Limb (tissue), 2 donors: ENCODE results near the gene EPB41.
A peak's percentile ranks its signal among the peaks of the same experiment; 100 is the strongest.
"Not testable (repeated sequence)": the region's sequence is repeated elsewhere in the genome, so short reads cannot be mapped to it uniquely, and the experiment has no call there.

Experiments used
- DNase-seq, 2 donors: peaks; one replicate each; pipeline ENCODE4 v3.0.0-alpha.2; 2016; ENCODE audit errors: extremely low spot score in 2 of 2

EPB41 gene

DNA sequence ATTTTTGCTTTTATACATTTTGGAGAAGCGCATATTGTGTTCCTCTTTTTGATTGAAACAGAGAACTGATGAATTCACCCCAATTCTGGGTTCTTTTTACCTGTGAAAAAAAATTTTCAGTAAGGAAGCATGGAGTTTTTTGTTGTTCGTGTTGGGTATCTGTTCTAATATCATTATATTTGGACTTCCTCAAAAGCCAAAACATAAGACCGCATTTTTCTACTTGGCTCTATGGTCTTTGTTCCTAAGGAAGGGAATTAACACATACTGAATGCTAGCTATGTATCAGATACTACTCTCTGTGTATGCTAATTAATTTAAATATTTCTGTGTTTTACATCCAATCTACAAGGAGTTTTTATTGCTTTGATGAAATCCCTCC lies 12.9 kb downstream of the EPB41 start:
- no peak for DNase-seq

DNA sequence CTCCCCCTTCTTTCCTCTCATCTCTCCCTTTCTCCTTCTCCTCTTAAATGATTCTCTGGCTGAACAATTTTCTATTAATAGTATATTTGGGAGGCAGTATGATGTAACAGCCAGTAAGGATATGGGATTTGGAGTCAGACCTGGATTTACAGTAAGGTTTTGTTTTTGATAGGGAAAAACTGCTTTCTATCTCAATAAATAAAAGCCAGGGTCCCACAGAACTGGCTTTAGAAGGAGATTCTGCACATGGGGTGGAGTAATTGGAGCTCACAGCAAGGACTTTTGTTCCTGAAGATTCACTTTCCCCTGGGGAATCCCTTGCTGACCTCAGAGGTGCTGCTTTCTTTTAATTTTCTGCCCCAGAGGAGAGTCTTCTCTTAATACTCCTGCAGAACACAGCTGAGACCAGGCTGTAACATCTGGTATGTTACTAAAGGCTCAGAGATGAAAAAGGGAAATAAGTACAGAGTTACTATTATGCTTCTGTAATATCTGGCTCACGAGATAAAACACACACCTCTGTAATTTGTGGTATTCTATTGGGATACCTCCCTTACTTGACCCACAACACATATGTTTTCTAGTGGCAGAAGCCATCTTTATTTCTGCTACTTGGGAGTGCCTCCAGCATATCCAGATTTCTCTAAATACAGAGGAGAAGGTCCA lies 13.4 kb downstream of the EPB41 start:
- peak; percentile 29 to 32 for DNase-seq

DNA sequence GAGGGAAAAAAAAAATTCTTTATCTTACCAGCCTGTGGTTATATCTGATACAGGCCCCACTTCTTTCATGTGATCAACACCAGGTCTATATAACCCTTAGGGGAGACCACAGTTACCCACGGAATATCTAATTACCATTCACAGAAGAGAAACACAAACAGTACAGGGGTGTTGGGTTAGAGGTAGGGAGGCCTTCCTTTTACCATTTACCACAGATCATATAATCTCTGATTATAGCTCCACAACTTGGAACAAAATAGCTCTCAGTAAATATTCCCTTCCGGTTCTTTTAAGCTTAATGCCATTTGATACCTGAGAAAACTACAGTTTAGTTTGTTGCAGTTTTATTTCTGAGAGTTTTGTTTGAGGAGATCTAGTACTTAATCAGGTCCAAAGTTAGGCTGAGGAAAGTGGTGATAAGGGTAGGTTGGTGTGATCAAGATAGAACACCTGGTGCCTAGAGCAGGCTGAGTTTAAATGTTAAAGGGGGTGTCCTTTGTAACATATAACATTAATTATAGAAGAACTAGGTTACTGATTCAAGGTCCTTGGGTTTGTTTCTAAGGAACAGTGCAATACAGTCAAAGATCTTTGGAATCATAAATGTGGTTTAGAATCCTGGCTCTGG lies 14.1 kb downstream of the EPB41 start:
- no peak for DNase-seq

DNA sequence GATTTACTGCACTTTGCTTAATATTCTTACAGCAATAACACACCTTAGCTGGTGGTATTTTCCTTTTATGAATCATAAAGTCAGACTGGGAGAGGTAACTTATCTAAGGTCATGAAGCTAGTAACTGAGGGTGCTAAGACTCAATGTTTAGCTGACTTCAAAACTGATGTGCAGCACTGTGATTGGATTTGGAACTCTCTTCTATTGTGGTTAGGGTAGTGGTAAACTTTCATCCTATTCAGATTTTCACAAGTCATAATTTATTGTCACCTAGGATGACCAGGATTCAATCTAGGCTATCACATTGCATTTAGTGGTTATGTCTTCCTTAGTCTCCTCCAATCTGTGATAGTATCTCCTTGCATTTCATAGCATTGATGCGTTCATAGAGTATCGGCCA lies 18.9 kb downstream of the EPB41 start:
- no peak for DNase-seq

DNA sequence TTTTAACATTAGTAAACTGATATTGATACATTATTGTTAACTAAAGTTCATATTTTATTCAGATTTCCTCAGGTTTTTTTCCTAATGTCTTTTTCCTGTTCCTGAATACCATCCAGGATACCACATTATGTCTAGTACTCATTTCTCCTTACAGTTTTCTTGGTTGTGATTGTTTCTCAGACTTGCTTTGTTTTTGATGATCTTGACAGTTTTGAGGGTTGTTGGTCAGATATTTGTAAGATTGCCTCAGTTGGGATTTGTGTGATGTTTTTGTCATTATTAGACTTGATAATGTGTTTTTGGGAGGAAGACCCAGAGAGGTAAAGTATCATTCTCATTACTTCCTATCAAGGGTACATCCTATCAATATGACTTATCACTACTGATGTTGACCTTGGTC lies 19.5 kb downstream of the EPB41 start:
- no peak for DNase-seq

DNA sequence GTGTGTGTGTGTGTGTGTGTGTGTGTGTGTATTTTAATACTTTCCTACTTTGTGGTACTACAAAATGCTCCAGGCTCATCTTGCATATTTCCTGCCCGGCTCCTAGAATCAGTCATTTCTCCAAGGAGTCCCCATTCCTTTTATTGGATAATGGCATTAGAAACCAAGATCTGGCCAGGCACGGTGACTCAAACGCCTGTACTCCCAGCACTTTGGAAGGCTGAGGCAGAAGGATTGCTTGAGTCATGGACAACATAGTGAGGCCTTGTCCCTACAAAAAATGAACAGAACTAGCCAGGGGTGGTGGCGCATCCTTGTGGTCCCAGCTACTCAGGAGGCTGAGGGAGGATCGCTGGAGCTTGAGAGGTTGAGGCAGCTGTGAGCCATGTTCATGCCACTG lies 20.3 kb downstream of the EPB41 start:
- no peak for DNase-seq

DNA sequence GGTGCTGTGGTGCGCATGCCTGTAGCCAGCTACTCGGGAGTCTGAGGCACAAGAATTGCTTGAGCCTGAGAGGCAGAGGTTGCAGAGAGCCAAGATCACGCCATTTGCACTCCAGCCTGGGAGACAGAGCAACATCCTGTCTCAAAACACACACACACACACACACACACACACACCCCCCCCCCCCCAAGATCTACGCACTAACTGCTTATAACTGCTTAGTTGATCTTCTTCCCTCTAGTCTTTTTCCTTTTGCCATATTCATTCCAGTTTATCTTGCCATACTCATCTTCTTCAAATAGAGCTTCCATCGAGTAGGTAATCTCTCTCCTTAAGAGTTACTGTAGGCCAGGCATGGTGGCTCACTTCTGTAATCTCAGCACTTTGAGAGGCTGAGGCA lies 20.9 kb downstream of the EPB41 start:
- no peak for DNase-seq

DNA sequence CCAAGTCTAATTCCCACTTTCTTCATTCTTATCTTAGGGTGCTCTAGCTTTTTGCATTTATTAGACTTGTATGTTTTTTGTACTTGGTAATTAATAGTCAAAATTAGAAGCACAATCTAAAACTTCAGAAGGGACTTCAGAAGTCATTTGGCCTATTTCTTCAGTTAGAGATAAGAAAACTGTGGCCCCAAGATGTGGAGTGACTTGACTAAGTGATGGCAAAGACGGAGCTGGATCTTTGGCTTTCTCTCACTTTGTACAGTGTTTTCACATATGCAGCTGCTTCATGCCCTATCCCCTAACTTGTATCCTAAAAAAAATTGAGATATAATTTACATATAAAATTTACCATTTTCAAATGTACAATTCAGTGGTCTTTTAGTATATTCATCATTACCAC lies 21.7 kb downstream of the EPB41 start:
- no peak for DNase-seq

DNA sequence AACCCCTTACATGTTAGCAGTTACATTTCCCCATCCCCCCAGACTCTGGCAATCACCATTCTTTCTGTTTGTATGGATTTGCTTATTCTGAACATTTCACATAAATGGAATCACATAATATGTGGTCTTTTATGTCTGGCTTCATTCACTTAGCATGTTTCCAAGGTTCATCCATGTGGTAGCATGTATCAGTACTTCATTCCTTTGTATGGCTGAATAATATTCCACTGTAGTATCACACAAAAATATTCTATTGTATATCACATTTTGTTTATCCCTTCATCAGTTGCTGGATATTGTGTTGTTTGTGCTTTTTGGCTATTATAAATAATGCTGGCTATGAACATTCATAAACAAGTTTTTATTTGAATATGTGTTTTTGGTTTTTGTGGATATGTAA lies 22.2 kb downstream of the EPB41 start:
- DNase-seq = no peak

DNA sequence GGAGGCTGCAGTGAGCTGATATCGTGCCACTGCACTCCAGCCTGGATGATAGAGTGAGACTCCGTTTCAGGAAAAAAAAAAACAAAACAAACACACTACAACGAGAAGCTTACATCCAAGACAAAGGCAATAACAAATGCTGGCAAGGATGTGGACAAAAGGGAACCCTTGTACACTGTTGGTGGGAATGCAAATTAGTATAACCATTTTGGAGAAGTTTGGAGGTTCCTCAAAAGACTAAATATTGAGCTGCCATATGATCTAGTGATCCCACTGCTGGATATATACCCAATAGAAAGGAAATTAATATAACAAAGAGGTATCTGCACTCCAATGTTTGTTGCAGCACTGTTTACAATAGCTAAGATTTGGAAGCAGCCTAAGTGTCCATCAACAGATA lies 29.2 kb downstream of the EPB41 start:
- not testable (repeated sequence) for DNase-seq

DNA sequence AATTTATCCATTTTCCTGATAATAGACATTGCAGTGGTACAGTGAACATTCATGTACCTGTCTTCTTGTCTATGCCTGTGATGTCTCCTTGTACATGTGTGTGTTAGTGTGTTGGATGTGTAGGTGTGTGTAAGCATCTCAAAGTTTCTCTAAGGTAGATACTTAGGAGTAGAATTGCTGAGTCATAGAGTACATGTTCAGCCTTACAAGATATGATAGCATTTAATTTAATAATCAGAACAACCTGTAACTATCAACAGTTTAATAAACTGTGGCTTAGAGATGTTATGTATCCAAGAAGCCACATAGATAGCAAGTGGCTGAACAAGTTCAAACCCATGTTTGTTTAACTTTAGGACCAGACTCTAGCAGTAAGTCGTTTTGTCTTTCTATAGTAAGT lies 35.6 kb downstream of the EPB41 start:
- no peak for DNase-seq

DNA sequence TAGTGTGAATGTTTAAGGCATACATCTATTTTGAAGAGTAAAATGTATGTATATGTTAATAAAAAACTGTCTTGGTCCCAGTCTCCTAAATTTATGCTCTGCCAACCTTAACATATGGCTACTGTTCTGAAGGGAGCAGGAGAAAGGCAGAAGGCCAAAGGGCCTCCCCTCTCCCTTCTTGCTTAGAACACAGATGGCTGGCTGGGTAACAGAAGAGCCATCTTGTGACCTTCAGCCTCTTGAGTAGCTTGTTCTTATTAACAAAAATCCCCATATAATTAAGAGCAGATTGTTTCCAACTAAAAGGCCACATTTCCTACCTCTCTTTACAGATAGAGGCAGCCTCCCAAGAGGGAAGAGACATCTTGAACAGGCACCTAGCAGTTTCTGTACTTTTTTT lies 36.1 kb downstream of the EPB41 start:
- no peak for DNase-seq

DNA sequence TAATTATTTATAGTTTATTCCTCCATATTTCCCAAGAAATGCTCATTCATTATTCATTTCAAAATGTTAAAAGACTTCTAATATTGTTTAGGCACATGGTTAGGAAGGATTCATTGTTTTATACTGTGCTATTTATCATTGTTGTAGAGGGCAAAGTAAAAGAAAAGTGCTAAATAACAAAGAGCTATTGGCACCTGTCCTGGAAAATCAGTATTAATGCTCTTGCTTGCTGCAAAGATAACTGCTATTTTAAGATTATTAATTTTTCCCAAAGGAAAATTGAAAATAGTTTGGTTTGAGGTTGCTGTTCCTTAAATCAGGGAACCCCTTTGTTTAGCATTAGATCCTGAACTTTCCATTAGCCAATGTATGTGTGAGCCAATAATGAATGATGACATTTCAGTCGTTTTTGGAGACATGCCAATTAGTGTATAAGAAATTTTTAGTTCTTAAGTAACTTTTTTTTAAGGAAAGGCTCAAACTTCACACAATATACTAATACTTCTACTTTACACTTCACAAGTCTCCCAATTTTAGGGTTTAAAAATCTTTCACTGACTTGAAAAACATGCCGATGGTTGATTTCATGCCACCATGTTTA lies 39.9 kb downstream of the EPB41 start:
- DNase-seq = no peak

DNA sequence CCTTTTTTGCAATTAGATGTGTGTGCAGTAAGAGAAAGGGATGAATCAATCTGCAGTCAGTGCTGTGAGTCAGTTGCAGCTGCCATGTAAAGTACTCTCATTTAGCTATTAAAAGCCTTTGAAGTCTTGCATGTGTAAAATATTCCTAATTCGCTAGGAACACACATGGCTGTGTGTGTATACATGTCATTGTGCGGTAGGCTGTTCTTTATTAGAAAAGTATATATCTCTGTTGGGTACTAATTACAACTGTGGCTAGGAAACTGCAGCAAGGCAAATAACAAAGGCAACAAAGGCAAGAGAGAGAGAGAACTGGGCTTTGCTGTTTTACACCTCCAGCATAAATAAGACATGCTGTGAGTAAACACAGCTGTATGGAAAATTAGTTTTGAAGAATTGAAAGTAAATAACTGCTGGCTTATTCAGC lies 41.7 kb downstream of the EPB41 start:
- DNase-seq = no peak

DNA sequence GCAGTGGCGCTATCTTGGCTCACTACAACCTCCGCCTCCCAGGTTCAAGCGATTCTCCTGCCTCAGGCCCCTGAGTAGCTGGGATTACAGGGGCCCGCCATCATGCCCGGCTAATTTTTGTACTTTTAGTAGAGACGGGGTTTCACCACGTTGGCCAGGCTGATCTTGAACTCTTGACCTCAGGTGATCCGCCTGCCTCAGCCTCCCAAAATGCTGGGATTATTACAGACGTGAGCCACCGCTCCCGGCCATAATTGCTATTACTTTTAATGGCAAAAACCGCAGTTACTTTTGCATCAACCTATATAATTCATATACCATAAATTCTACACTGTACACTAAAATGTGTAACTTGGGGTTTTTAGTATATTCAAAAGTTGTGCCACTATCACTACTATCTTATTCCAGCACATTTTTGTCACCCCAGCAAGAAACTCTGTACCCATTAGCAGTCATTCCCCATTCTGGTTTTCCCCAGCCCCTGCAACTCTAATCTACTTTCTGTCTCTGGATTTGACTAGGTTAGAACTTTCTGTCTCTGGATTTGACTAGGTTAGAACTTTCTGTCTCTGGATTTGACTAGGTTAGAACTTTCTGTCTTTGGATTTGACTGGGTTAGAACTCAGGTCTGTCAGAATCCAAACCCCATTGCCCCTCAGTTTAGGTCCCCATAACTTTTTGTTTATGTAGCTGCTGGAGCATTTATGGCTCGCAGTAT lies 47.9 kb downstream of the EPB41 start:
- not testable (repeated sequence) for DNase-seq

DNA sequence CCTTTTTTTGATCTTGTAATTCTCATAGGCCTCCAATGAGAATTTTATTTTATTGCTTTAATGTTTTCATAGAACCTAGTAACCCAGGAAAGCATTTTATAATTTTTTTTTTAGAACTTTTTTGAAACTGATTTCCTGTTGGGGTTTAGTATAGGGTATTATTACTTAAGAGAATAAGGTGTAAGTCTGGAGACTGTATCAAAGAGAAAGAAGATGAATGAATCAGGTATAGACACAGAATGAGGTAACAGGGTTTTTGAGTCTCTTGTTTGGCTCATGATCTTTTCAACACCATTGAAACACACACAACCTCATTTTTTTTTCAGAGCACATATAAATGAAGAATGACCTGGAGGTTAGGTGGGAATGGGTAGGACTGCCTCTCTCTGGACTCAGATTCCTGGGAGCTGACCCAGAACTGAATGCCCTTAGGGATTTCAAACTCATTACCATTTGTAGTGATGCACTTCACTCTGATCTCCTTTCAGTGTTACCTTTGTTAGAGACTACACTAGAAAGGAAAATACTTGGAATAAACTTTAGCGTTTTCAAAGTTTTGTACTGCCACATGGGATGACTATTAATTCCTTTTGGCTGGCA lies 51.0 kb downstream of the EPB41 start:
- no peak for DNase-seq

DNA sequence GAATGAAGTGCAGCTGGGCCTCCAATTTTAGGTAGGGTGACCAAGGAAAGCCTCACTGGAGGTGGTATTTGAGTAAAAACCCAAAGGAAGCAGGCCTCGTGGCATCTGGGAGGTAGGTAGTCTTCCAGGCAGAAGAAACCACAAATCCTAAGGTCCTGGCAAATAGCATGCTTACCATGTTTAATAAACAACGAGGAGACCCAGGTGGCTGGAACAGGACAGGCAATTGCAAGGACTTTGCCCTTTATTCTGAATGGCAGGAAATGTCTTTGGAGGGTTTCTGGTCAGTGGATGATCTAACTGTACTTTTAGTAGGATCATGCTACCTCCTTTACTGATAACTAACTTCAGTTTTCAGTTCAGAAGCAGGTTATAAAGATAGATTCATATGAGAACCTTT lies 52.2 kb downstream of the EPB41 start:
- DNase-seq = no peak

DNA sequence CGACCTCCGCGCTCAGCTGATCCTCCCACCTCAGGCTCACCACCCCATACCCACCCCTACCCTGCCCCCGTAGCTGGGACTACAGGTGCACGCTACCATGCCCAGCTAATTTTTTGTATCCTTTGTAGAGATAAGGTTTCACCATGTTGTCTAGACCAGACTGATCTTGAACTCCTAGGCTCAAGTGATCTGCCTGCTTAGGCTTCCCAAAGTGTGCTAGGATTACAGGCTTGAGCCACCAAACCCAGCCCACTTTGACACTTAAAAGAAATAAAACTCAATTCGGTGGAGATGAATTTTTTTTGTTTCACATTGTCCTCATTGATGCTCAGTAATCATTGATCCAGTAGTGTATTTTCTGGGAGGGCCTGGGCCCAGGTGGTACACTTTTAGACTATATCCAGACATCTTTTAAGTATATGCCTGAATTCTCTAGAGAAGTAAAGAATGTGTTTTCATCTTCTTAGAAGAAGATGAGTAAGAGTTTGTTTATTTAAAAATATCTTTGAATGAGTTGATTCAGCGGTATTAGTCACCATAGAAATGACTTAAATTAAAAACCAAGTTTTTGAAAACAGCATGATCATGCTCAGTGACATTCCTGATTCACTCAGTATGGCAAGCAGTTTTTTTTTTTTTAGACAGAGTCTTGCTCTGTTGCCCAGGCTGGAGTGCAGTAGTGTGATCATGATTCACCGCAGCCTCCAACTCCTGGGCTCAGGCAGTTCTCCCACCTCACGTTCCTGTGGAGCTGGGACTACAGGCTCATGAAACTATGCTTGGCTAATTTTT lies 57.8 kb downstream of the EPB41 start:
- no peak for DNase-seq

DNA sequence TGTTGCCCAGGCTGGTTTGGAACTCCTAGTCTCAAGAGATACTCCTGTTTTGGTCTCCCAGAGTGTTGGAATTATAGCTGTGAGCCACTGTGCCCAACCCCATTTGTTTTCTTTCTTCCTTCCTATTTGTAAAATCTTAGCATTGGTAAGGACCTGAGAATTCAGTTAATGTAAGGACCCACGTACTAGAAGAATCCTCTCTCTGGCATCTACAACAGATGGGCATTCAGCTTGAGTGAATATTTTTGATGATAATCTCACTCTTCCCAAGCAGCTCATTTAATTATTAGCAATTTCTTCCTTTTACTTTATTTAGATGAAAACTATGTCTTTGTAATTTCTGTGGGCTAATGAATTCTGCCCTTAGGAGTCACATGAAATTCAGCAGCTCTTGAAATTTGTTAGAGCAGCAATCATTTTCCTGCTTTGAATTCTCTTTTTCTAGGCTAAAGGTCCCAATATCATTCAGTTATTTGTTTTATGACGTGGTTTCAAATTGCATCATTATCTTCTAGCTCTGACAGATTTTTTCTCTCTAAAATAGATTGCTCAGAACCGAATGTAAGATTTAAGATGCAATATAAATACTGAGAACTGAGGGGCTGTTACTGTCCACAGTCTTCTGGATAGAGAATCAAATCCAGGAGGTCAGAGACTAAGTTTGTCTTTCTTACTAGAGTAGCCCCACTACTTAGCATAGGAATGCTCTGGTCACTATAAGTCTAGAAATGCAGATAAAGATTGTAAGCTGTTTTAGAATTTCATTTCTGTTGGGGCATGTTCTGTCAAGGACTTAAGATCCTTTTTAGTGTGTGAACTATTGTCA lies 59.4 kb downstream of the EPB41 start:
- DNase-seq = no peak

DNA sequence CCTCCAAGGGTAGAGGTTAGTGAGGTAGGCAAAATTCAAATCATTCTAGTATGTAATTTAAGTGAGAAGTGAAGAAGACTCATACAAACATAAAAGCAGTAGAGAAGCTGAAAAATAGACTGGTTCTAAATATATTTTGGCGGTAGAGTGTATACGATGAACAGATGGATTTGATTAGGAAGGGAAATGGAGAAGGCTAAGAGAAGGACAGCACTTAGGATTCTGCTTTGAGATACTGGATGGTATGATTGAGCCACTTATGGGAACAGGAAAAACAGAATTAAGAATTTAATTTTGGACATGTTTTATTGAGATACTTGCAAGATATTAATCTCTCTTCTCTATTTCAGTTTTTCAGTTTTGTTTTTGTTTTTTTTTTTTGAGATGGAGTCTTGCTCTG lies 60.1 kb downstream of the EPB41 start:
- DNase-seq = peak in 1 of 2 donors; percentile 38
